ENCODE results near the gene ALK.

DNA sequence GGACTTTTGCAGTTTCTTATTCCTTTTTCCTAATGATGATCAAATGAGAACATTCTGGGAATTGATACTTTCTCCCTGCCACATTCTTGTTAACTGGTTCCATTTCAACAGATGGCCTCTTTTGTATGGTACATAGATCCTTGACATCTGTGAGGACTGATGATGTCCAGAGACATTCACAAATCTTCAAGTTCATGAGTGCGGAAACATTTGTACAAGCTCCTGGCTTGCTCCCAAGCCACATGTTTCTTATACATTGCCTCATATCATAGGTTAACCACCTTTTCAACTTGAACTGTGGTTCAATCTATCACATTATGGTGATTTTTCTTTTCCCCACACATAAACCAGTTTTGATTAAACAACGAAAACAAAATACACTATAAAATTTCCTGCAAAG is 538.9 kb downstream of the ALK start:
- TF ChIP-seq POLR2A (IDR thresholded peaks at IDR 0.05) (no peak), CTCF (IDR thresholded peaks at IDR 0.05) (no peak)

All from thyroid gland (tissue), 4 donors.